ENCODE data around the gene OBI1.

OBI1 gene

DNA sequence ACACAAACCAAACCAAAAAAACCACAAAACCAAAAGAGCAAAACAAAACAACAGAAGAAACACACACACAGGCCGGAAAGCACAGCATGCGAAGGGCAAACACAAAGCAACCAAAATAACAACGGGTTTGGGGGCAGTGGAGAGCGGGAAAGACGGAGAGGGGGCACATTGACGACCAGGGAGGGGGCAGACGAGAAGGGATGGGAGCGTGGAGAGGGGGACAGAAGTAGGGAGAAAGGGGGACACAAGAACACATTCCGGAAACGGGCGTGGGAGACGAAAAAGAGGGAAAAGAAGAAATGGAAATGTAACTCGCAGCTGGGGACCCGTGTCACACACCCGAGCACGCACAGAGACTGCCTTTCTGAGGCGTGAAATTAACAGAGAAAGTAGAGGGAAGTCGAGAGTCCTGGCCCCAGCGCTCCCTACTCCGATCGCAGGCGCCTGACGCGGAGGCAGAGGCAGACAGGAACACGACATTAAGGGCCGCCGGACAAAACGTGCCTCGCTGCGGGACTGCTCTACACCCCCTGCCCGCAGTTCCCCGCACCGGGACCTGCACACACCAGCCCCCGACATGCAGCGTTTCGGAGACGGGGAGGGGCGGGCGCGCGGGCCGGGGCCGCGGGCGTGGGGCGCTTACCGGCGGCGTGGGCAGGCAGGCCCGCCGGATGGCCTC, 56.3 kb downstream of the OBI1 start:
- DNase-seq (ENCODE audit: low read depth), result no peak

DNA sequence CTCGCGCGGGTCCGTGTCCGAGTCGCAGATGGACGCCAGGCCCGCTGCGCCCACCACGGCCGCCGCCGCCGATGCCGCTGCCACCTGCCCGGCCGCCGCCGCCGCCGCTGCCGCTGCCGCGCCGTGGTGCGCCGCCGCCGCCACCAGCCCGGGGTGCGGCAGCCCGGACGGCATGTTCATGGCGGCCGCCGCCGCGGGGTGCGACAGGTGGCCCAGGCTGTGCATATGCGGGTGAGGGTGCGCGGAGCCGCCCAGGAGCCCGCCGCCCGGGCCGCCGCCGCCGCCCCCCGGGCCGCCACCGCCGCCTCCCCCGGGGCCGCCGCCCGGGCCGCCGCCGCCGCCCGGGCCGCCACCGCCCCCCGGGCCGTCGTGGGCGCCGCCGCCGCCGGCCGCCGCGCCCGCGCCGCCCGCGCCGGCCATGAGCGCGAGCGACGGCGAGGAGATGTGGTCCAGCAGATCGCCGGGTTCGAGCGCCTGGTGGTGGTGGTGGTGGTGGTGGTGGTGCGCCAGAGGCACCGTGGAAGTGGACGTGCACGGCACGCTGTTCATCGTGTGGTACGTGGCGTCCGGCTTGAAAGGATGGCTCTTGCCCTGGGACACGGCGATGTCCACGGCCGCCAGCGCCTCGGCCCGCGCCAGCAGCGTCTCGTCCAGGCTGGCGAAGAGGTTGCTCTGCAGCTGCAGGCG, 56.9 kb downstream of the OBI1 start:
- no peak for DNase-seq (ENCODE audit: low read depth)

DNA sequence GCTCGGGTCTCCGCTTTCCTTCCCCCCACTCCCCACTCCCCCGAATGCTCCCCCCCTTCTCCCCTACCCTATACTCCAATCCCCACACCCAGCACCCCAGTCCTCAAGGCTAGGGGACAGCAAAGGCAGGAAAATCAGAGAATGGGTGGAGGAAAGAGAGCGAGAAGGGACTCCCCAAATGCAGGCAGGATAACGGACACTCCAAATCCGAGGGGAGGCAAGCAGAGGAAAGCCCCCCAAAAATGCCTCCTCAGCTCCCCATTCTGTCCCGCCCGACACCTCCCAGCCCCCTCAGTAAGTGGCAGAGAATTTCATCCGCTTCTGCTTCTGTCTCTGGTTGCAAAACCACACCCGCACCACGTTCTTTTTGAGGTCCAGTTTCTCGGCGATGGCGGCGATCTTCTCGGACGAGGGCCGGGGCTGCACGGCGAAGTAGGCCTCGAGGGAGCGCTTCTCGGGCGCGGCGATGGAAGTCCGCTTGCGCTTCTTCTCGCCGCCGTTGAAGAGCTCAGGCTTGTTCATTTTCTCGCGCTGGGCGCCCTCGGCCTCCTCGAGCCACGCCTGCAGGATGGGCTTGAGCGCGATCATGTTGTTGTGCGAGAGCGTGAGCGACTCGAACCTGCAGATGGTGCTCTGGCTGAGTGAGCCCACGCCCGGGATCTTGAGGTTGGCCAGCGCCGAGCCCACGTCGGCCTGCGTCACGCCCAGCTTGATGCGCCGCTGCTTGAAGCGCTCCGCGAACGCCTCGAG, 57.7 kb downstream of the OBI1 start:
- DNase-seq (ENCODE audit: low read depth), result no peak

DNA sequence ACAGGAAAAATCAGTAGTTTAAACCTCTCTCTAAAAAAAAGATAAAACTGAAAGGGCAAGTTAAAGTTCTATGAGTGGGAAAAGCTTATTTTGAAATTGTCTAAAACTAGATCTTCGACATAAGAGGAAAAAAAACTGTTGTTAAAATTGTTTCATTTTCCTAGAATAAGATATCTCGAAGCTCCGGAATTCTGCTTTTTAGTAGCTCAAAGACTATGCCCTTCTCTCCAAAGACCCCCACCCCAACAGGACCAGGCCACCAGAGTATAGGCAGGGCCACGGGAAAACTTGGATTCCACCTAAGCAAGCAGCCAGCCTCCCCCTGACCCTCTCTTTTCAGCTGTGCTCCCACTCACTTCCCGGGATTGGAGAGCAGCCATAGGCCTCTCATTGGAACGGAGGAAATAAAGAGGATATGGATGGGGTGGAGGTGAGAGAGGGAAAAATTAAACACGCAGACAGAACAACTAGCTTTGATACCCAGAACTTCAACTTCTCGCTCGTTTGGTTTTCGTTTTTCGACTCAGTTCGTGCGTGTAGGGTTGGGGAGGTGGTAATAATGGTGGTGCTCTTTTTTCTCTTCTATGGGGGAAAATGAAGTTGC, 58.6 kb downstream of the OBI1 start:
- no peak for DNase-seq (ENCODE audit: low read depth)

DNA sequence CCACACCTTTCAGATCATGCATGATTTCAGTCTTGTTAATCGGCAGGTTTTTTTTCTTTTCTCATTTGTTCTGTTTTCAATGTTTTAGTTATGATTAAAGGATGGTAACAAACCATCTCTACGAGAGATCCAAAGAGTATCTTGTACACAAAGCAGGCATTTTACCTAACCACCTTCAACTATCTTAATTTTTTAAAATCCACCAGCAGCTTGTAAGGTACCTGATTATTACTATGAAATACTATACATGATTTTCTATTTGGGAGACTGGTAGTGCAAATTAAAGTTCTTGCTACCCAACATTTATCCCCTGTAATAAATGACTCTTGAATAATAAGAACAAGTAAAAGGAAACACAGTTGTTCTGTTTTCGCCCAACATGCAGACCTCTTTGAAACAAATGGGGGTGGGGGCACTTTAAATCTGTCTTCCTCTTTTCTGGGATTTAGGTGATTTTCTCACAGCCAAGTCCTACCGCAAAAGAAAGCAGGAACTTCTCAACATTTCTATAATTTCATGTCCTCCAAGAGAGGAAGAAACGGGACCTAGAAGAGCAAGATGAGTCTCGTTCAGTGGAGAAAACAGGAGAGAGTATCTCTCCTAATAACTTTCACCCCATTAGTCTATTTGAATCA, 59.2 kb downstream of the OBI1 start:
- DNase-seq (ENCODE audit: low read depth), result no peak

DNA sequence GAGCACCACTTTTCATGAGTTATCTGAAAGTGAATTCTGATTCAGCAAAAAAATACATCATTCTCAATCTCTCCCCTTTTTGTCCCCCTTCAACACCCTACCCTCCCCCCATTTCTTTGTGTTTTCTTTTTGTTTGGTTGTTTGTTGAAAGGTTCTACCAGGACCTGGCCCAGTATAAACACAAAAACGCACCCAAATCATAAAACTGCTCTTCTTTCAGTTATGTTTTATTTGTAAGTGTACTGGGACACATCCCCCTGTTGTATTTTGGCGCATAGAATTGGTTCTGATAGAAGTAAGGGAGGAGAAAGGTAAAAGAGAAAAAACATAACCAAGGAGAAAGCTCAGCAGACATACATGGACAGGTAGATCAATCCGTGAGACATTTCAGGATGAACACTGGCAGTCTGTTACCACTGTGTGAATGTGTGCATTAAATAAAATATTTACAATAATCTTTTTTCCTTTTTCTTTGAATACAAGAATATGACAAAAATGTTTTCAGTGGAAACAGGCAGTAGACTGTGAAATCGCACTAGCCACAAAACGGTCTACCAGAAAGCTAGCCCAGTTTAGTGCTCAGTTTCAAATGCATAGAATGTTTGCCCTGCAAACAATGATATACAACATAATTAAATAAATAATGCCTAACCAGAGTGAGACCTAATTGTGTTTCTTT, 59.9 kb downstream of the OBI1 start:
- no peak for DNase-seq (ENCODE audit: low read depth)

DNA sequence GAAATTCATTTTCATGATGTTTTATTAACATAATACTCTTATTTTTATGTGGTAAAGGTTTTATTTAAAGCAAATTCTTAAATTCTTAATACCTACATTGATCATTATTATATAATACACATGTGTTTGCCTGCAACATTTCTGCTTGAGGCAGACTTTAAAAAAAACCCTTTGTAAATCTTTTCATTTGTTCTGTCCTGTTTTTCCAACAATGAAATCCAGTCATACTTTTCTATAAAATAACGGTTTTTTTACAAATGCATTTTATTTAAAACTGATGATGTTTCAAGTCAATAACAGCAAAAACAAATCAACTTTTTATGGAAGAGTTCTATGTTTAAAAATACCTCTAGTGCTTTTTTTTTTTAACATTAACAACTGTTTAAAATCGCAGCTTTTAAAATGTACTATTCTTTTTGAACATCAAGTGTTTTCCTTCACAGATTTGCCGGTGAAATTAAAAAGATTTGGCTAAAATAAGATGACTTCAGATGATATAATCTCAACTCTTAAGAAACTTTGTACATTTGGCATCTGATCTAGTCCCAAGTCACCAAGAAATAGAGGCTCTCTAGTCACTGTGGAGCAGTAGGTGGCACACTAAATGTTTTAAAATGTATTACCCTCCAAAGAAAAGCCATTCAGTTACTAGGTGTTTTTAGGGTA, 60.7 kb downstream of the OBI1 start:
- DNase-seq (ENCODE audit: low read depth), result no peak

DNA sequence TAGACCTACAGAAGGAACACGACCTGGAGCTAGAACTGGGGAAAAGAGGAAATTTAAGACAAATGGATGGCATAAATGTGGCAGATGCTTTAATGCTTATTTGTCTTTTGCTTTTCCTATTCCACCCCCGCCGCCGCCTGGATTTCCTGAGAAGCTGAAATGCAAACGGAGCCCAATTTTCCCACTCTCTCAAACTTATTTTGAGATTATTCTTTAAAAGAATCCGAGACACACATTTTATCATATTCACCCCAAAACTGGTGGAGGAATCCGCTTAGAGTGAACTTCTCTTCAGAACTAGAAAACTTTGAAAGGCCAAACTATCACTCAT, 61.4 kb downstream of the OBI1 start:
- DNase-seq (ENCODE audit: low read depth), result no peak

DNA sequence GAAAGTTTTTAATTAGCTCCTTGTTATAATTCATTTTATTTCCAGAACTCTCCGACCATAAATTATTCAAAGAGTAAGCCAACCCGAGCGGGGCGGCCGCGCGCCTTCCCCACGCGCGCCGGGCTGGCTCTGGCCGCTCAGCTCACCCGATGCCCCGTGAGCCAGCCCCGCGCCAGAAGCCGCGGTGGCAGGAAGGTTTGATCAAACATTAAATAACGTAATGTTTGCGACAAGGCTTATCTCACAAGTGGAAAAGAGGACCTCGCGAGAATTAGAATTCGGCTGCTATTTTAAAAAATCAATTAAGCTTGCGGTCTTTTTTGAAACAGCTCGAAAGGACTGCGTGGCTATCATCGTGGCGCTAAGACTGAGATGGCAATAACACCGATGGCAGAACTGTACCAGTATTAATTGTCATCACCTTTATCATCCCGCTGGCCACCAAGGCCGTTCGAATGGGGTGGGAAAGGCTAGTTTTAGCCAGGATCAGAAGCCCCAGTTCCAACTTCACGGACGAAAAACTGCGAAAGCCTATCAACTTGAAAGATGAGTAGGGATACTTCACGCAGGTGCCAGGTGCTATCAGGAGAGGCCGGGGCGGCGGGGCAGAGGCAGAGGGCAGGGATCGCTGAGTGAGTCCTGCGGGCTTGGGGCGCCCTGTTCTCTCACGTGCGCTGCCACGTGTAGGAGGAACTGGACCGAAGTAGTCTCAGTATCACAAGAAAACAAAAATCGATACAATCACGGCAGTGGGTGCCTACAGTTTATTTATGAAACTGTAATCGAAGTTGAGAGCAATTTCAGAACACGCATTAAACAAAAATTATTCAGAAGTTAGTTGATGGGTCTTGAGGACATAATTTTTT, 62.0 kb downstream of the OBI1 start:
- no peak for DNase-seq (ENCODE audit: low read depth)

DNA sequence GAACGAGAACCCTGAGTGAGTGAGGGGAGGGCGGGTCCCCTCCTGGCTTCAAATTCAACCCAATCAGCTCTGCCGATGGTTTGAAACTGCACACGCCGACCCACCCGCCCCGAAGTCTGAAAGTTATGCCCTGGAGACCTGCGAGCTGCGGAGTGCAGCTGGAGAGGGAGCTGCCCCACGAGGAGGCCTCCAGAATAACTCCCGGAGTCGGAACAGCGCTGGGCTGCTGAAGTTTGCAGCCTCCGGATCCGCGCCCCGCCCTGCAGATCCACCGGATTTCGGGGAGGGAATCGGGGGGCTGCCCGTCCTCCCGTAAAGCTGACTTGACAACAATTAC, 62.6 kb downstream of the OBI1 start:
- no peak for DNase-seq (ENCODE audit: low read depth)

DNA sequence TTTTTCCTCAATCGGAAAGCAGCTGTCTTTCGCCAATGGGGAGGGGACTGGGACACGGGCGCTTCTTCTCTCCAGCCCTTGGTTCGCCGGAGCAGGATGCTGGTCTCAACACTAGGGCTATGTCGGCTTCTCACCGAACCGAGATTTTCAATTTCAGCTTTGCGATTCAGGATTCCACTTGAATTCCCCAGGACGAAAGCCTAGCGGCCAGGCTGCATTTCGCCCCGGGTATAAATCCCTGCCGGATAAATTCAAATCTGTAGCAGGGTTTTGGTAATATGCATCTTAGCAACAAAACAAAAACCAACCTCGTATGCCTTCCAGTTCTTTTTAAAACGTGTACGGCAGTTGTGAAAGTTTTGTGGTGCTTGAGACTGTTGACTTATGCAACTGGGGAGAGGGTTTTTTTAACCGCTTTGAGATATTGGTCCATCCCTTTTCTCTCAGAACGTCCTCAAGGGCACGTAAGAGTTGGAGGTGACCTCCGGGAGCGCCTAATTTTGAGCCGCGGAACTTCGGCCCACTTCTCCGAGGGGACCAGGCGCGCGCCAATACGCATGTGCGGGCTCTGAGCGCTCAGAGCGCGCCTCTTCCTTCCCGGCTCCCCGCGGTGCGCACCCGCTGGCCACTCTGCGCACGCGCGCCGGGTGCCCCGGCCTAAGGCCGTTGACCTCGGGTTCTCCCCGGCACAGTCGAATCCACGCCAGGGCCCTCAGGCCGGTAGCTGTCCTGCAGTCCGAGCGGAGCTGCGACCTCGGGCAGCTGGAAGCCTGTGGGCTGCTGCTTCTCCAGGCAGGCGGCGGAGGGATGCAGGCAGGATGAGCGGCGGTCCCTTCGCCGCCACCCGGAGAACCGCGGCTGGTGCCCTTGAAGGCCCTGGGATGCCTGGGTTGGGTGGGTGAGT, 63.2 kb downstream of the OBI1 start:
- no peak for DNase-seq (ENCODE audit: low read depth)

DNA sequence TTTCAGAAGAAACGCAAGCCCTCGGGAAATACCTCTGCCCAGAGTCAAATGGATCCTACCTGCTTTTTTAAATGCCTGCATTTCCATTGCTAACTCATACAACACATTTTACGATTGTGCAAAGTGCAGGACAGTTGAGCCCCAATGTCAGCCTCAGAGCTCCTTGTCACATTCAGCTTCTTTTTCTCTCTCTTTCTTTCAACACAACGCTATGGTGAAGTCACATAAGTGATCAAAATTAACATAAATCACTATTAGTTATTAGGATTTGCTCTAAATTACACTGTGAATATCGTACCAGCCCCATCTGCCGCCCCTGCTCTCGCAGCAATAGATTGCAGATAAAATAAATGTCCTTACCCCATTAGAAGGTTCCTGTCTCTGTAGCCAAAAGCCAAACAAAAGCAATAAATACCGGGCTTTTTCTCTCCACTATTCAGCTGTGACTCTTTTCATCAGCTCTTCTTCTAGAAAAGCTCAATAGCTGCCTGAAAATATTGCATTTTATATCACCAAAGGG, 64.4 kb downstream of the OBI1 start:
- no peak for DNase-seq (ENCODE audit: low read depth)

DNA sequence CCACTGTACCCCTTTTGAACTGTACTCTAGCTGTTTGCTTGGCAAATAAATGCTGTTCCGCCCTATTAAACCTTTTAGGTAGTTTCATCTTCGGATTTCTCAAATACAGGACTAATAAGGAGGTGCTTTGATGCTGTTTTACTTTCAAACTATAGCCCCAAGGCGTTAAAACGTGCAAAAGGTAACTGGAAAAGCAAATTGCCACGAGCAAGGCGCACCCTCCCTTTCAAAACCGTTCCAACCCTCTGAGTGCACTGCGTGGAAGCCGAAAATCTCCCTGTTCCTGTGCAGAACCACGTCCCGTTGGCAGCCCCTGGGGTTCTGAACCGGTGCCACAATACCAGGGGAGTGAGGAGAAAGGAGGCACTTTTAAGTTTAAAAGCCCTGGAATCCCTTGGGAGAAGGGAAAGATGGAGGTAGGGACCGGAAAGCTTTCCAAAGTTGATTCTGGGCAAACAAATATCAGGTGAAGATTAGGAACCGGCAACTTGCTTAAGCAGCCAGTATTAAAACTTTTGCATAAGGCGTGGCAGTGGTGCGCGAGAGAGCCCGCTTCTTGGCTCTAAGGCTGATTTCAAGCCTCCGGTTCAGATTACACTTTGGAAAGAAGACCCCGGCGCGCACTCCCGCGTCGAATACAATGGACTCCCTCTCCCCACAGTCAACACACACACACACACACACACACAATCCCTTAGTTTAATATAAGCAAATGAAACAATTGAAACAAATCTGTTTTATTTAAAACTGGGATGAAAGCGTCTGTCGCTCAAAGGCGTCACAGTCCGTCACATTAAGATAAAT, 65.1 kb downstream of the OBI1 start:
- DNase-seq (ENCODE audit: low read depth), result no peak

DNA sequence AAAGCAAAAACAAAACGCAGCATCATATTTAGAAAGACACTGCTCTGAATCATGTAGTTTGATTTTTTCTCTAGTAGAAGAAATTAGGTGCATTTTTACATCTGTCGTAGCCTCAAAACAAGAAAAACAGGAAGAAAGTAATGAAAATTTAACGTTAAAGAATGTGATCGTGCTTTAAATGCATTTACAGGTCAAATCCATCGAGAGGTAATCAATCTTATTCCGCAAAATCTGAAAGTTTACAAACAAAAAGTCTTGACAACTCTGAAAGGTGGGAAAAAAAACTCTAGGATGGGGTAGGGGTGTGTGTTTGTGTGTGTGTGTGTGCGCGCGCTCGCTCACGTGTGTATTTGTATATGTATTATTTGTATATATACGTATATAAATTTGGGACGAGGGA, 65.8 kb downstream of the OBI1 start:
- no peak for DNase-seq (ENCODE audit: low read depth)

DNA sequence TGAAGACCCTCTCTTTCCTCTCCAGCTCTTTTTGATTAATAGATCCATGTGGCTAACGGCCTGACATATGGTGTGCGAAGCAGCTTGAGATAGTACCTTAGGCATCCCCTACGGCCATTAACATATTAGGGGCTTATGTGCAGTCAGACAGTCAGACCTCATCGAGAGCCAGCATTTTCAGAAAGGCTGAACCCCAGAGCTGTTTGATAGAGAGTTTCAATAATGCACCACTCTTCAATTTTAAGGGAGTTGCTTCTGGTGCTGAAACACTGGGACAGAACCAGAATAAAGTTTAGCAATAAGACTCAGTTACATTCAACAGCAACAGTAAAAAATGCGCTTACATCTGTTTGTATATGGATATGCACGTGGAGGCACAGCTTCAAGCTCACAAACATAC, 66.4 kb downstream of the OBI1 start:
- DNase-seq (ENCODE audit: low read depth), result no peak

DNA sequence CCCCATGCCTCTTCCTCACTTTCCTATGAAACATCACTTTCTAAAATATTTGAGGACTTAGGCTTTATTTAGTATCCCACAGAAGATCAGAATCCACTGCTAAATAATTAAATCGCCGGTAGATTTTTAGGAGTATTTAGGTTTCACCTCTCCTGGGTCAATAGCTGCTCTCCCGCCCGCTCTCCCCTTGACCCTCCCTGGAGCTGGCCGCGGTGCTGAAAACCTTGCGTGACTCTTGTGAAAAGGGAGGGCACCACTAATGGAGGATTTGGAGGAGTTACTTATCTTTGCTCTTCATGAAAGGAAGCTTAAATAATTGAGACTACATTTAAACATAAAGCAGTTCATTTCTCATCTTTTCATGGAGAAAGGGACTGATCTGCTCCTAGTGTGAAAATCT, 69.7 kb downstream of the OBI1 start:
- no peak for DNase-seq (ENCODE audit: low read depth)

DNA sequence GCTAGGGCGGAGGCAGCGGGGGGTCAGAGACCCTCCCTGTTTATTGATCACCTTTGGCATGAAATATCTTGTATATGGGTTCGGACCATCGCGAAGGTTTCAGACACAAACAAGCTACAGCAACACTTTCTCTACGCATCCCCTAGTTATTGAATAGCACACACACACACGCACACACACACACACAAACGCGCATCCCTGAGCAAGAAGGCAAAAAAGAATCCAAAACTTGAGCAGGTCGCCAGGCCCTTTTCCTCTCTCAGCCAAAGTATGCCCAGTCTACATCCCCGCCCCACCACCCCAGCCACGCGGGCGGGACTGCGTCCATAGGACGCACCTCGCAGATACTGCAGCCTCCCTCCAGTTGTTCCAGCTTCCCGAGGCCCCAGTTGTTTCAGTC, 71.6 kb downstream of the OBI1 start:
- DNase-seq (ENCODE audit: low read depth), result no peak

DNA sequence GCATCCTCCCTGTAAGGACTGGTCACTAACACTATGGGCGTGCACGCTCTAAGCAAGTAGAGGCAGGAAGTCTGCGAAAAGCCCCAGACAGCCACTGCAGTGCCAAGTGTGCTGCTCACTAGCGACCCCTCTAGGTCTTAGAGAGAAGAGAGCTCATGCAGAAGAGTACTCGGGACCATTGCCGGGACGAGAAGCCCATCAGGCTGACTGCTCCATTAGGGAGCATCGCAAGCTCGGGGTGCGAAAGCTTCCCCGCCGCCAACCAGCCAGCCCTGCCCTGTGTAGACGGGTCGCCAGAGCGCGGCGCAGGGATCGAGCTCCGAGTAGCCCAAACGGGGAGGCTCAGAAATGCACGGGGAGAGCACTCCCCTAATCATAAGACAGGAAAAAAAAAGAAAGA, 72.2 kb downstream of the OBI1 start:
- DNase-seq (ENCODE audit: low read depth), result no peak

Measured in fibroblast of gingiva (primary cell).